ENCODE measurements around the gene SLC7A8. TPM values are rescaled to one million over a fixed set of nuclear protein-coding genes. Genes with fewer than 3 reads are reported as not detected.

SLC7A8 gene
- total and polyA plus RNA-seq, 10 of the 15 experiments (the other 5 are each of a cell fraction or from before 2014, with no cell fraction given), result 0.06 to 0.28 (median 0.21) TPM; not detected in 7

- H3K4me2 ChIP-seq (ENCODE audit: control insufficient read depth, insufficient read depth), result peak overlapping the region; percentile 90
- ChIA-PET CTCF (interaction anchor here (0.5 to 6.4 kb wide), 73 partner anchors 9 to 1645 kb away, joined by 3 to 127 read pairs (median 5); partner anchors contain the start of genes ACIN1, C14orf119, CDH24 and CMTM5), RAD21 (ENCODE audit: unreplicated experiment) (interaction anchor here (0.5 to 2.3 kb wide), 29 partner anchors 8 to 439 kb away, joined by 3 to 15 read pairs (median 4); partner anchors contain the start of genes ACIN1, C14orf119, HOMEZ and PABPN1), SMC1A (ENCODE audit: uncharacterized antibody, unreplicated experiment) (interaction anchor here (0.6 to 3.2 kb wide), 21 partner anchors 9 to 259 kb away, joined by 3 to 34 read pairs (median 5); partner anchors contain the start of genes ACIN1, C14orf119 and SLC7A8), POLR2A (interaction anchor here (1.4 kb wide), 1 partner anchor 26 kb away, joined by 3 read pairs; the partner anchor contains the start of gene ACIN1)
- peaks cover 20% of the 10 kb centered on the region for H3K4me1 ChIP-seq (ENCODE audit: control insufficient read depth, insufficient read depth, low read length)
- FAIRE-seq (peak; percentile 98), ATAC-seq (peak; percentile 96), DNase-seq (ENCODE audit: low read depth, low spot score) (peak; percentile 60)
- no peaks in the 10 kb centered on the region for H3K9me3 ChIP-seq (replicated peaks; ENCODE audit: control insufficient read depth, insufficient read depth, low read length)
- peak overlapping the region; percentile 24; the same call in 1 of the 2 replicates for H3K27ac ChIP-seq (ENCODE audit: control insufficient read depth, insufficient read depth)
- H3K79me2 ChIP-seq (ENCODE audit: control insufficient read depth, insufficient read depth, low read length), result no peaks in the 10 kb centered on the region
- in situ Hi-C loops (cut with MboI) (loop anchor here (10.0 kb wide), 1 partner anchor 64 kb away; the partner anchor contains the start of gene SLC7A8), intact Hi-C loops (cut with micrococcal nuclease; ENCODE audit: unreplicated experiment) (loop anchor here (1.0 to 2.0 kb wide), 3 partner anchors 67 to 260 kb away; no protein-coding TSS in a partner anchor)
- WGBS (ENCODE audit: insufficient coverage, insufficient replicate concordance, low lambda C conversion rate, missing lambda C conversion rate), result 3% methylated on average over 9 of the region's 9 CpGs
- no peaks in the 10 kb centered on the region for H4K20me1 ChIP-seq (ENCODE audit: control insufficient read depth, insufficient read depth)
- H3K36me3 ChIP-seq (ENCODE audit: control insufficient read depth in 2 of 2, insufficient read depth in 2 of 2, low read length in 1 of 2), result no peaks in the 10 kb centered on the region
- H3K4me3 ChIP-seq, result no peak overlapping the region; the same call in 1 of the 2 replicates
- no peaks in the 10 kb centered on the region; a peak in 2 of 4 replicates for H3K27me3 ChIP-seq (replicated peaks in 1 of 2; ENCODE audit: control insufficient read depth in 2 of 2, insufficient read depth in 2 of 2, low read length in 1 of 2)
- no TSS peak for BruUV-seq (replicated peaks)
- no peak overlapping the region for H3K9ac ChIP-seq (ENCODE audit: control insufficient read depth, insufficient read depth, low read length)
- H2AFZ ChIP-seq (ENCODE audit: control insufficient read depth, low read depth, low read length), result peak overlapping the region; percentile 91
- TF ChIP-seq CUX1 (IDR thresholded peaks at IDR 0.05; ENCODE audit: insufficient replicate concordance, low read depth, low read length) (no peak), ZSCAN29 (IDR thresholded peaks at IDR 0.05) (no peak), BRCA1 (IDR thresholded peaks at IDR 0.05; ENCODE audit: low read depth, low read length) (no peak), RAD21 (IDR thresholded peaks at IDR 0.05; ENCODE audit: insufficient read depth, low read depth, low read length) (peak; percentile 93), SREBF2 (IDR thresholded peaks at IDR 0.05; ENCODE audit: low read length) (no peak), NRF1 (conservative IDR thresholded peaks at IDR 0.05; ENCODE audit: low read depth, low read length) (no peak), MEF2B (IDR thresholded peaks at IDR 0.05; ENCODE audit: partially characterized antibody, poor library complexity, severe bottlenecking) (no peak), ZNF274 (IDR thresholded peaks at IDR 0.05; ENCODE audit: insufficient read depth, insufficient read length) (no peak), BMI1 (IDR thresholded peaks at IDR 0.05; ENCODE audit: borderline replicate concordance) (no peak), ZNF24 (IDR thresholded peaks at IDR 0.05) (no peak), RELB (IDR thresholded peaks at IDR 0.05; ENCODE audit: low read depth) (no peak), SIX5 (IDR thresholded peaks at IDR 0.05; ENCODE audit: low read depth, low read length, severe bottlenecking) (no peak), CHD1 (IDR thresholded peaks at IDR 0.05; ENCODE audit: low read depth, low read length) (no peak; the same call in 1 of the 2 replicates), HDAC2 (IDR thresholded peaks at IDR 0.05) (no peak), PAX5 (IDR thresholded peaks at IDR 0.05; ENCODE audit: borderline replicate concordance, low read depth, low read length) (no peak), HDGF (IDR thresholded peaks at IDR 0.05) (no peak), CEBPB (IDR thresholded peaks at IDR 0.05; ENCODE audit: borderline replicate concordance in 1 of 2, low read depth in 2 of 2, low read length in 2 of 2) (no peak)
Observed at GRCh38 chr14:23120541-23121251, 62.8 kb downstream of the SLC7A8 start.

All from GM12878 (cell line).